Glutamatergic neuron (in vitro differentiated cells): ENCODE measurements around the gene GRAMD1A. TPM values are rescaled to one million over a fixed set of nuclear protein-coding genes. Genes with fewer than 3 reads are reported as not detected.
A peak's percentile ranks its signal among the peaks of the same experiment; 100 is the strongest.

Experiments used
- DNase-seq: peaks from one replicate; pipeline ENCODE4 v3.0.0; 2022
- H3K27ac Mint-ChIP-seq: one replicate; pipeline ENCODE4 v1.8.0; 2020; ENCODE audit warnings: mild to moderate bottlenecking, mixed read lengths, inconsistent platforms; ENCODE audit not compliant: unreplicated experiment
- H3K27me3 Mint-ChIP-seq: one replicate; pipeline ENCODE4 v1.8.0; 2020; ENCODE audit warnings: mild to moderate bottlenecking, moderate library complexity, mixed read lengths, inconsistent platforms; ENCODE audit not compliant: unreplicated experiment
- H3K36me3 Mint-ChIP-seq: one replicate; pipeline ENCODE4 v1.8.0; 2020; ENCODE audit warnings: mild to moderate bottlenecking, mixed read lengths, inconsistent platforms; ENCODE audit not compliant: unreplicated experiment
- H3K4me1 Mint-ChIP-seq: one replicate; pipeline ENCODE4 v1.8.0; 2020; ENCODE audit warnings: mild to moderate bottlenecking, low read depth, mixed read lengths, inconsistent platforms; ENCODE audit not compliant: unreplicated experiment
- H3K4me3 Mint-ChIP-seq: one replicate; pipeline ENCODE4 v1.8.0; 2020; ENCODE audit warnings: mild to moderate bottlenecking, mixed read lengths, inconsistent platforms; ENCODE audit not compliant: unreplicated experiment
- H3K9me3 Mint-ChIP-seq: one replicate; pipeline ENCODE4 v1.8.0; 2020; ENCODE audit warnings: mild to moderate bottlenecking, moderate library complexity, mixed read lengths, inconsistent platforms; ENCODE audit not compliant: unreplicated experiment
- total RNA-seq: library from RNA; stranded (reverse); fragmentation: NEBNext Ultra II Directional; extraction: Animal tissue kit (Norgen Biotek cat#: 25700); gene quantifications from one replicate; pipeline ENCODE4 v1.2.1, GENCODE V29; 2021; ENCODE audit not compliant: unreplicated experiment
- TF ChIP-seq, protein P1 (sequence below): fragments of 200-600 bp; sonication (generic); IDR thresholded peaks from one replicate; pipeline ENCODE4 v1.5.0; 2021; ENCODE audit not compliant: partially characterized antibody, unreplicated experiment

GRAMD1A gene
- total RNA-seq, 1 donor from 2014 or later: 220 TPM

DNA sequence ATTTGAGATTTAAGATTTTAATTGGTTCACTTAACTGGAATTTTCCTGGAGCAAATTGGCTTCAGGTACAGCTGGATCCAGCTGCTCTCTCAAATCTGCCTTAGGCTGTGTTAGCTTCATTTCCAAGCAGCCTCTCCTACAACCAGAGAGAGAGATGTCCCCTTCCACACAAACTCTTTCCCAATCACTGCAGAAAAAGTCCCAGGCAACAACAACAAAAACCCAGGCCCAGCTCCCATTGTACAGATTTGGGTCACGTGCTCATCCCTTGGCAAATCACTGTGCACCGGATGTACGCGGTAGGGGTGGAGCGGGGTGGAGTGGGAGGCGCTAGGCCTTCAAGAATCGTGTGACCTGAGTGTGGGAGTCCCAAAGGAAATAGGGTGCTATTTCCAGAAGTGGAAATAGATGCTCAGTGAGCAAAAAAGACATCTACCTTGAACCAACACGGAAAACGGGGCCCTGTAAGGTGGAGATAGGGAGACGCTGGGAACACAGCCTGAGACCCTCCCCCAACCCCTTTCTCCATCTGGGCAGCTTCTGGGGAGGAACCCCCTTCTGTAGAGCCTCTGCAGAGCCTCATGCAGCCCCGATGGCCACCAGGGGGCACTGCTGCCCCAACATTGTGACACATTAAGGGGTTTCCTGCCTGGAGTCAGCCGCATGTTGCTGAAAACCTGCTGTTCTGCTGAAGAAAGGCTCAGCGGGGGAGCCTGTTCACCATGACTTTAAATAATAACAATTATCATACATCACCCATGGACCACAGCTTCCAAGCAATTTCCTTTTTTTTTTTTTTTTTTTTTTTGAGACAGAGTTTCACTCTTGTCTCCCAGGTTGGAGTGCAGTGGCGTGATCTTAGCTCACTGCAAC is 66.8 kb downstream of the GRAMD1A start:
- H3K4me3 Mint-ChIP-seq: peak overlapping the region; percentile 9

DNA sequence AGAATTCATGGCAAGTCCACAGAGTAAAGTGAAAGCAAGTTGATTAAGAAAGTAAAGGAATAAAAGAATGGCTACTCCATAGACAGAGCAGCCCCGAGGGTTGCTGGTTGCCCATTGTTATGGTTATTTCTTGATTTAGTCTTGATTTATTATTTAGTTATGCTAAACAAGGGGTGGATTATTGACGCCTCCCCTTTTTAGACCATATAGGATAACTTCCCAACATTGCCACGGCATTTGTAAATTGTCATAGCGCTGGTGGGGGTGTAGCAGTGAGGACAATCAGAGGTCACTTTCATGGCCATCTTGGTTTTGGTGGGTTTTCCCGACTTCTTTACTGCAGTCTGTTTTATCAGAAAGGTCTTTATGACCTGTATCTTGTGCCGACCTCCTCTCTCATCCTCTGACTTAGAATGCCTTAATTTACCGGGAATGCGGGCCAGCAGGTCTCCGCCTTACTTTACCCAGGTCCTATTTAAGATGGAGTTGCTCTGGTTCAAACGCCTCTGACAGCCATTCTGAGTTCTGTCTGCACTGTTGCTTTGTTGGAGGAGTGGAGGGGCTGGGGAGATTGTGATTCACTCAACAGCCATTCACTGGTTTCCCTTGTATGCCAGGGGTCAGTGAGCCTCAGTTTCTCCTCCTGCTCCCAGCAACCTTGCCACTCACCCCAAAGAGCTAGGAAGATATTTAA is 69.0 kb downstream of the GRAMD1A start:
- Mint-ChIP-seq H3K4me3 (no peak overlapping the region), H3K27ac (no peak overlapping the region), H3K27me3 (peaks cover under 1% of the 10 kb centered on the region), H3K9me3 (no peaks in the 10 kb centered on the region), H3K36me3 (no peaks in the 10 kb centered on the region), H3K4me1 (peaks cover 8% of the 10 kb centered on the region)
- TF ChIP-seq, protein P1, sequence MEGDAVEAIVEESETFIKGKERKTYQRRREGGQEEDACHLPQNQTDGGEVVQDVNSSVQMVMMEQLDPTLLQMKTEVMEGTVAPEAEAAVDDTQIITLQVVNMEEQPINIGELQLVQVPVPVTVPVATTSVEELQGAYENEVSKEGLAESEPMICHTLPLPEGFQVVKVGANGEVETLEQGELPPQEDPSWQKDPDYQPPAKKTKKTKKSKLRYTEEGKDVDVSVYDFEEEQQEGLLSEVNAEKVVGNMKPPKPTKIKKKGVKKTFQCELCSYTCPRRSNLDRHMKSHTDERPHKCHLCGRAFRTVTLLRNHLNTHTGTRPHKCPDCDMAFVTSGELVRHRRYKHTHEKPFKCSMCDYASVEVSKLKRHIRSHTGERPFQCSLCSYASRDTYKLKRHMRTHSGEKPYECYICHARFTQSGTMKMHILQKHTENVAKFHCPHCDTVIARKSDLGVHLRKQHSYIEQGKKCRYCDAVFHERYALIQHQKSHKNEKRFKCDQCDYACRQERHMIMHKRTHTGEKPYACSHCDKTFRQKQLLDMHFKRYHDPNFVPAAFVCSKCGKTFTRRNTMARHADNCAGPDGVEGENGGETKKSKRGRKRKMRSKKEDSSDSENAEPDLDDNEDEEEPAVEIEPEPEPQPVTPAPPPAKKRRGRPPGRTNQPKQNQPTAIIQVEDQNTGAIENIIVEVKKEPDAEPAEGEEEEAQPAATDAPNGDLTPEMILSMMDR: no peak
- no peak for DNase-seq

More for the DNA sequence above, 66.8 kb downstream of the GRAMD1A start:
- Mint-ChIP-seq H3K36me3 (no peaks in the 10 kb centered on the region), H3K27ac (peak overlapping the region; percentile 48), H3K9me3 (no peaks in the 10 kb centered on the region), H3K4me1 (peaks cover 8% of the 10 kb centered on the region), H3K27me3 (no peaks in the 10 kb centered on the region)
- DNase-seq: peak; percentile 95
- TF ChIP-seq, protein P1: peak; percentile 92

DNA sequence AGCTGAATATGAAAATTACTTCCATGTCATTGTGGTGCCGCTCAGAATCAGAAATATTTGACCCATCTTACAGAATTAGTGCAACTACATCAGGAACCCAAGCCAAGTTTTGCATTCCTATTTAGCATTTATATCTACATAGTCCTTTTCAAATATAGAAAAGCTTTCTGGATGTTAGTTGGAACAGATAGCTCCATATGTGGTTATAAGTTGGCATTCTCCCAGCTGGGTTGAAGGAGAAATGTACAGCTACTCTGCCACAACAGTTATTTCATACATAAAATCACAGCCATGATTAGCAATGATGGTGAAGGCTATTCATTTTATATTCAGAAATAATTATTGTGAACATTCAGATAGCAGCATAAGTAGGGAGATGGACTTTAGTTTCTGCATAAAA is 69.6 kb downstream of the GRAMD1A start:
- peaks cover 8% of the 10 kb centered on the region for H3K4me1 Mint-ChIP-seq
- H3K27me3 Mint-ChIP-seq: peaks cover 1% of the 10 kb centered on the region
- H3K27ac Mint-ChIP-seq: no peak overlapping the region
- TF ChIP-seq, protein P1: no peak
- DNase-seq: no peak
- H3K36me3 Mint-ChIP-seq: no peaks in the 10 kb centered on the region
- H3K9me3 Mint-ChIP-seq: no peaks in the 10 kb centered on the region
- no peak overlapping the region for H3K4me3 Mint-ChIP-seq

DNA sequence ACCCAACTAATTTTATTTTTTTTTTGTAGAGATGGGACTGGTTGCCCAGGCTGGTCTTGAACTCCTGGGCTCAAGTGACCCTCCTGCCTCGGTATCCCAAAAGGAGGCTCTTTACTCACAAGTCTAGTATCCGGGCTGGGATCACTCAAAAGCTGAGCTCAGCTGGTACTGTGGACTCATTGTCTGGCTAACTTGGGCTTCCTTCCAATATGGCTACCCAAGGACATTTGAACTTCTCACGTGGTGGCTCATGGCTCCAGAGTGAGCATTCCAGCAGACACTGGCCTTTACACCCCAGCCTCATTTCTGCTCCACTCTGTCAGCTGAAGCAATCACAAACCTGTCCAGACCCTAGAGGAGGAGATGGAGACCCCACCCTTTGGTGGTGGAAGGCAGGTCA is 70.3 kb downstream of the GRAMD1A start:
- H3K4me1 Mint-ChIP-seq: peaks cover 10% of the 10 kb centered on the region
- no peaks in the 10 kb centered on the region for H3K36me3 Mint-ChIP-seq
- no peak for DNase-seq
- H3K27ac Mint-ChIP-seq: no peak overlapping the region
- H3K4me3 Mint-ChIP-seq: no peak overlapping the region
- H3K9me3 Mint-ChIP-seq: no peaks in the 10 kb centered on the region
- TF ChIP-seq, protein P1: no peak
- peaks cover 3% of the 10 kb centered on the region for H3K27me3 Mint-ChIP-seq

DNA sequence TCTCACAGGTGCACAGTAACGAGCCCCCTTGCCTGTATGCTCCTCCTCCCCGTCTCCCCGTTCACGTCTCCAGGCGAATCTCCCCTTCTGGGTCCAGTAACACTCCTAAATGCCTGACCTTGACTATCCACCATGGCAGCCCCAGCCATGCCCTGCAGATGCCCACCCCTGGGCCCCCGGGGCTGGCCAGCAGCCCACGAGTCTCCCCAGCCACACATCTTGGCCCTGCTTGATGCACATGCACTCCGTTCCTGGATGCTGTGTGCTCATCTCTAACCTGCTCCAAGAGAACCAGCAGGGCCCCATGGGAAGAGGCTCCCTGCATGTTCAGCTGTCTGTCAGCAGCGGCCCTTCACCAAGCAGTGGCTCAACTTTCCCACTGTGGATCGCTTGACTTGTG is 73.4 kb downstream of the GRAMD1A start:
- Mint-ChIP-seq H3K27me3 (peaks cover 12% of the 10 kb centered on the region), H3K36me3 (no peaks in the 10 kb centered on the region), H3K9me3 (peaks cover 12% of the 10 kb centered on the region), H3K4me1 (peaks cover 17% of the 10 kb centered on the region), H3K27ac (no peak overlapping the region), H3K4me3 (no peak overlapping the region)
- no peak for DNase-seq
- TF ChIP-seq, protein P1: no peak
